ENCODE data around the gene PRCC.
A peak's percentile ranks its signal among the peaks of the same experiment; 100 is the strongest.

The PRCC gene

DNA sequence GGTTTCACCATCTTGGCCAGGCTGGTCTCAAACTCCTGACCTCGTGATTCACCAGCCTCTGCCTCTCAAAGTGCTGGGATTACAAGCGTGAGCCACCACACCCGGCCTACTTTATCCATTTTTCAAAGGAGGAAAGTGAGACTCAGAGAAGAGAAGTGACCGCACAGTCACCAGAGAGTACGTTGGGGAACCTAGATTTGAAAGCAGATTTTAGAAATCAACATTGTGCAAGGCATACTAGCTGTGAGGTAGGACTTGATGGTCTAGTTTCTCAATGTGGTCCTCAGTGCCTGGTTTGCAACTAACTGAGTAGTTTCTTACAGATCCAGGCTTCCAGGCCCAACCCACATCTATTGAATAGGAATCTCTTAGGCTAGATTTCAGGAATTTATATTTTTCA, 1.7 kb upstream of the PRCC start:
- DNase-seq, result no peak

DNA sequence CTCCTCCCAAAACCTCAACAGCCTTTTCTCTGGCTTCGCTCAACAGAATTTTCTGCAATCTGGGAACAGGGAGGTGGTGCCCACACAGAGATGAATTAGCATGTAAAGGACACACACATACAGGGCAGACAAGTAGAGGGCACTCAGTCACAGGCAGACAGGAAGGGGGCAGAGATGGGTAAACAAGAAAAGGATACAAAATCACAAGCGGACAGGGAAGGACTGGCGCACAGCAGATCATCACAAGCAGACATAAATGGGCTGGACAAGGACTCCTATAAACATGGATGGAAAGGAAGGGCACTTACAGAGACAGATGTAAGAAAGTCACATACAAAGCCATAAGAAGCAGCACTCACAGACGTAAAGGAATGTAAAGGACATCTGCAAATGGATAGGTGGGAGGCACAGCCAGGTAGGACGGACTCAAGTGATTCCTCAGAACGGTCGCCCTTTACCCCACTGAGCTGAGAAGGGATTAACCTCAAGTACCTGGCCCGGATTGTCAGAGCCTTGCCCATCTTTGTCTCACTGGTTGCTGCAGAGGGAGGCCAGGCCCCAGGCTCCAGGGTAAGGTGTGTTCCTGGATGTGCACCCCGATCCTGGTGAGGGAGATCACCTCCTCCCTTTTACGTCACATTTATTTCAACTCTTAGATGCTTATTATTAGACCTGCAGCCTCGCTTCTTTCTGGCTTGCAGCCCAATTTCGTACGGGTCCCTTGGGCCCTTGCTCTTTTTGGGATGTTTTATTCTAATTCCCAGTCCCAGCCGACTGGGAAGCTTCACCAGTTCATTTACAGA, 836 bp upstream of the PRCC start:
- DNase-seq, result no peak

DNA sequence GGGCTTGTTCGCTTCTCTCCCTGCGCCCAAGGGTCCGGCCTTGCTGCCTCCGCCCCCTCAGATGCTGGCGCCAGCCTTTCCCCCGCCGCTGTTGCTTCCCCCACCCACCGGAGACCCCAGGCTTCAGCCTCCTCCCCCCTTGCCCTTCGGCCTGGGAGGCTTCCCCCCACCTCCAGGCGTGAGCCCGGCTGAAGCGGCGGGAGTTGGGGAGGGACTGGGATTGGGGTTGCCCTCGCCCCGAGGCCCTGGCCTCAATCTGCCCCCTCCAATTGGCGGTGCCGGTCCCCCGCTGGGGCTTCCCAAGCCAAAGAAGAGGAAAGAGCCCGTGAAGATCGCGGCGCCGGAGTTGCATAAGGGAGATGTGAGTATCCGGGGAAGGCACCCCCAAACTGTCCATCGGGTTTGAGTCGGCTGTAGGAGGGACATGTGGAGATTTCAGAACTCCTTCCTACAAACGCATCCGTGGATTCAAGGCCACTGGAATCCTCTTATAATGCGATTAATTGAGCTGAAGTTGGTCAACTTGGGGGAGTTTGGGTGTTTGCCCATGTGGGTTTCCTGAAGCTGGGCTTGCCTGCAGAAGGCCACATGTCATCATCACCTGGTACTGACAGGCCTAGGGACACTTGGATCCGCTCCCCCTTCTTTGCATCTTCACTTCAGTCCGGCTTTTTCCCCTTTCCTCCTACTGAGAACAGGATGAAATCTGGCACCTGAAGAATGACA, 707 bp downstream of the PRCC start:
- DNase-seq, result no peak

DNA sequence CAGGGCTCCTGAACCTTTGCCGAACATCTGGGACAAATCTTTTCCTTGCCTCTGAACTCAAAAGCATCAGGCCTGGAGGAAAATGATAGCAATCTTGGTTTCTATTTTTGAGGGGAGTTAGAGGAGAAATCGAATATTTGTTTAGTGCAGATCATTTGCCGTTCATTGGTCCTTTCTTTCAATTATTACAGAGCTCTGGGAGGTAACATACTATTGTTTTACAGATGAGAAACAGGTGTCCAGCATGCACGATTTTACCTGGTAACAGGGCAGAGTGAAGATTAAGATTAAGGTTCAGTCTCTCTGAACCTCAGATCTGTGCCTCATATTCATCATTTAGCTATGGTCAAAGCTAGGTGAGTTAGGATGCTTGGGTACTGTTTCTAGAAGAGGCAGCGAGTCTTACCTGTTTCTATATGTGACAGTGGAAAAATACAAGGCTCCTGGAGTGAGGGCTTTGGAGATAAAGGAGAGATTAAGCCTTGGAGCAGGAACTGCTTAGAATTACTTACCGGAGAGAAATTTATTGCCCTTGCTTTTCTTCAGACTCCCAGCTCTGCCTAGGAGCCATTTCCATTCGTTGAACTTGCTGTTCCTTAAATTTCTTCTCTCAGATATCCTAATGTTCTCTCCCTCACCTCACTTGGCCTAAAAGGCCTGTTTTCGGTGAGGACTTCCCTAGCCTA, 1.4 kb downstream of the PRCC start:
- DNase-seq, result no peak

DNA sequence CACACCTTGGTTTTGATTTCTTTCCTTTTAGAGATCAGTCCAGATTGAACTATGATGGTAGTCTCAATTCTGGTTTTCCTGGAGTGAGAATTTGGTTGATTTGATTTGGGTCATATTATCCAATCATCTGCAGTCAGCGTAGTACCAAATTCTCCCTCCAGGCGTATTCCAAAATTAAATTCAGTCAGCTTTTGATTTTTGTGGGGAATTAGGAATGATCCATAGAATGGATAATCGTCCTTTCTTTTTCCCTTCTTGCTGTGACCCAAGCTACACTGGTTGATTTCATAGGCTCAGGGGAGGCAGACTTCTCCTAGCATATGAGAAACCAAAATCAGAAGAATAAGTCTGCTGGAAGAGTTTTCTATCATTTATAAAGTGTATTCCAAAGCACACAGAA, 4.9 kb downstream of the PRCC start:
- DNase-seq, result no peak

DNA sequence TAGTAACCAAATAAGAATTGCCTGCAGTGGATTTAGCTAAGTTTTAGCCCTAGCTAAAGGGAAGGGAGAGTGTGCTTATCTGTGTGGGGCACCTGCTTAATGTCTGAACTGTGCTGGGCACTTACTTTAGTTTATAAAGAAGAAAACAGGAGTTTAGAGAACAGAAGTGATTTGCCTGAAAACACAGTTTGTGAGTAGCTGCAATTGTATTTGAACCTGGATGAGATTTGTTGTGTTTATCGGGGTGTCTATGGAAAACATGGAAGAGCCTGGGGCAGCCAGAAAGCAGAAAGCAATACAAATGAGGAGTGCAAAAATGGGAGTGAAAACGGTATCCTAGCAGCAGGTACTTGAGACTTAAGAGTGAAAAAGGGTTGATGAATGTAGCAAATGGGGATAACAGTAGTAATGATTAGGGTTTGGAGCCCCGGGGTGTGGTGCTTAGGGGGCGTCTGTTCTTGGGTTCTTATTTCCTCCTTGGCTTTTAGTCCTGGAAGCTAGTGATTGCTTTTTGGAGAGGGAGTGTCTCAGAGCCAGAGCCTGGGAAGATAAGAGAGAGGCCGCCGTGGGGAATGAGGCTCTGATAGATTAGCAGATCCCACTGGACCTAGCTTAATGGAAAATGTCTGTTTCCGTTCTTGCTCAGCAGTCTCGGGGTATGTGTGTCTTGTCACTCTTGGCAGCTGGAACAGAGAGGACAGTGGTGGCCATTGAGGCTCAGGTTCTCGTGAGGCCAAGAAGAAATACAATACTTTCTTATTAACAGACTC, 5.6 kb downstream of the PRCC start:
- DNase-seq, result no peak

DNA sequence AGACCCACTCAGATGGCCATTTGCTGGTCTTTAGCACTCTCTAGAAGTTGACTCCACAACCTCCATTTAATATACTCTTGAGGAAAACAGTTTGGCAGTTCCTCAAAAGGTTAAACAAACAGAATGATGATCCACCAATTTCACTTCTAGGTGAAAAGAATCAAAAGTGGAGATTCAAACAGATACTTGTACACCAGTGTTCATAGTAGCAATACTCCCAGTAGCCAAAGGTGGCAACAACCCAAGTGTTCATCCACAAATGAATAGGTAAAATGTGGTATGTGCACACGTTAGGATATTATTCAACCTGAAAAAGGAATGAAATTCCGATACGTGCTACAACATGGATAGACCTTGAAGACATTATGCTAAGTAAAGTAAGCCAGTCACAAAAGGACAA, 6.3 kb downstream of the PRCC start:
- DNase-seq, result no peak

DNA sequence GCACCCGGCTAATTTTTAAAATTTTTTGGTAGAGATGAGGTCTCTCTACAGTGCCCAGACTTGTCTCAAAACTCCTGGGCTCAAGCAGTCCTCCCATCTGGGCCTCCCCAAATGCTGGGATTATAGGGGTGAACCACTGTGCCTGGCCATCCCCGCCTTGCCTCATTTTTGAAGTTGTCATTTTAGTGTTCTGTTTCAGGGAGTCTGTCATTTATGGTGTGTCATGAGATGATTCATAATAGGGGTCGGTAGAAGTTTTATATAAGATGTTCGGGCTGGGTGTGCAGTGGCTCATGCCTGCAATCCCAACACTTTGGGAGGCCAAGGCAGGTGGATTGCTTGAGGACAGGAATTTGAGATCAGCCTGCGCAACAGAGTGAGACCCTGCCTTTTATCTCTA, 8.5 kb downstream of the PRCC start:
- DNase-seq, result no peak

DNA sequence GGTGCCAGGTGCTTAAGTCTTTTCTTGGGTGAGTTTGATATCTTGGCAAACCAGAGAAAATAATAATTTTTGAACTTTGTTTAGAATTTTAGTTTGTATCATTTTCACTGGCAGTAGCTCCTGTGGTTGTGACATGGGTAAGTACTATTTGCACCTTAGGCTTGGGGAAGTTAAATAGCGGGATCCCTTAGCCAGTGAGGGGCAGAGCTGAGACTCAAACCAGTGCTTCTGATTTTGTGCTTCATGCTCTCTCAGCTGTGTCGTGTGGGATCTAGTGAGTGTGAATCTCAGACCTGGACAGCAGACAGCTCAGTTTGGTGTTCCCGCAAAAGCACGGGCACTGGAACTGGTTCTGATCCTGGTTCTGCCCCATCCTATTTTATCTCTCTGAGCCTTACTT, 9.6 kb downstream of the PRCC start:
- no peak for DNase-seq

DNA sequence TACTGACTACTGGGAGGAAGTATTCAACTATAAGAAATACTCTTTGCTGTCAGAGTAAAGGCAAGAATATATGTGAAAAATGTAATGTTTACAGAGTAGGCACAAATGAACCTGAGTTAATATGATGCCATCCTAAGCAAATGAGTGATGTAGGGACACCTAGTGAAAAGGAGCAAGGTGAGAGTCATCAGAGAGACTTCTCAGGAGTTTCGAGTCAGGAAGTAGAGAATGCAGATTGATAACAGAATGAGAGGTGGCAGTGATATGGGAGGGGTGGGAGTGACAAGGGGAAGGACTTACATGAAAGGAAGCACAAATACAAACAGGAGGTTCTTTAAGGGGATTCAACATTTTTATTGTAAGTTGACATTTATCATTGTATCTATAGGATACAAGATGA, 10.2 kb downstream of the PRCC start:
- DNase-seq, result no peak

DNA sequence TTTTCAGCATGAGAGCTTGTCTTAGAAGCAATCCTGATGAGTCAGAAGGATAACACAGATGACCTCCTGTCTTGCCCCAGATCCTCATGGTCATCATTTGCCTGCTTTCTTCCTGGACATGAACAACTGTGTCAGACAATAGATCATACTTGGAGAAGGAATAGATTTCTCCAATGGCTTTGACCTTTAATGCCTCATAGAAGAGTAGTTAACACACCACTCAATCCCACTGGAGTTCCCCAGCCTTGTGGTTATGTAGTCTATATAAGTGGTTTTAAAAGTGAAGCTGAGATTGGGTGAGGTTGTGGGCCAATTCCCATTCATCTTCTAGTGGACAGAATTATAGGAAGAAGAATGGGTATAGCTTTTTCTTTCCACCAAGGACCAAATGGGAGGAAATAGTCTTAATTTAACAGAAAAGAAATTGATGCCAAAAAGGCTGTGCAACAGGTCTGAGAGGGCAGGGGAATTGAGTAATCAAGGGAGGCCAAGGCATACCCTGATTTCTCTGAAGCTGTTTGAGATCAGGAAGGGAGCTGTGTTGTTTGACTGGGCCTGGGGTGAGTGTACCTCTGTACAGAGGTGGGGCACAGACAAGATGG, 14.4 kb downstream of the PRCC start:
- no peak for DNase-seq

DNA sequence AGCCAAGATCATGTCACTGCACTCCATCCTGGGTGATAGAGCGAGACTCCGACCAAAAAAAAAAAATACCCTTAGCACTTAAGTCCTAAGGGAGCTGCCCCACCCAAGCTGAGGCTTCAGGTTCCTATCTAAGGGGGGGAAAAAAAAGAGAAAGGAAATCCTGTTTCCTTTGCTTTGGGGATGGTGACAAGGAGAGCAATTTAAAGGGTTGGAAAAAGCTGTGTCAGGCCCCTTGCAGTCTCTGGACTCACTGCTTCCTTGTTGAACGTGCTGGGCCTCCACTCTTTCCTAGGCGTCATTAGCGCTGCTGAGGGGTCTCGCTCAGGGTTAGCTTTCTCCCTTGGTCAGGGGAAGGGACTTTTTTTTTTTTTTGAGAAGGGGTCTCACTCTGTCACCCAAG, 18.1 kb downstream of the PRCC start:
- no peak for DNase-seq

DNA sequence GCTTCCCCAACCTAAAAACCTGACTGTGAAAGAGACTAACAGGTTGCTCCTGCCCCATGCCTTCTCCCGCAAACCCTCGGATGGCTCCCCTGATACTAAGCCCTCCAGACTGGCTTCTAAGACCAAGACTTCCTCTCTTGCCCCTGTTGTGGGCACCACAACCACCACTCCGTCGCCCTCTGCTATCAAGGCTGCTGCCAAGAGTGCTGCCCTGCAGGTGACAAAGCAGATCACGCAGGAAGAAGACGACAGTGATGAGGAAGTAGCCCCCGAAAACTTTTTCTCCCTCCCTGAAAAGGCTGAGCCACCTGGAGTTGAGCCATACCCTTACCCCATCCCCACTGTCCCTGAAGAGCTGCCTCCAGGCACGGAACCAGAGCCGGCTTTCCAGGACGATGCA, 19.3 kb downstream of the PRCC start:
- no peak for DNase-seq

DNA sequence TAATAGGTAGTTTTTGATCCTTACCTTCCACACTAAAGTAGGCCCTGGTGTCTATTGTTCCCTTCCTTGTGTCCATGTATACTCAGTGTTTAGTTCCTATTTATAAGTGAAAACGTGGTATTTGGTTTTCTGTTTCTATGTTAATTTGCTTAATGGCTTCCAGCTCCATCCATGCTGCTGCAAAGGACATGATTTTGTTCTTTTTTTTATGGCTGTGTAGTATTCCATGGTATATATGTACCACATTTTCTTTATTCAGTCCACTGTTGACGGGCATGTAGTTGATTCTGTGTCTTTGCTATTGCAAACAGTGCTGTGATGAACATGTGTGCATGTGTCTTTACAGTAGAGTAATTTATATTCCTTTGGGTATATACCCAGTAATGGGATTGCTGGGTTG, 20.8 kb downstream of the PRCC start:
- DNase-seq, result no peak

DNA sequence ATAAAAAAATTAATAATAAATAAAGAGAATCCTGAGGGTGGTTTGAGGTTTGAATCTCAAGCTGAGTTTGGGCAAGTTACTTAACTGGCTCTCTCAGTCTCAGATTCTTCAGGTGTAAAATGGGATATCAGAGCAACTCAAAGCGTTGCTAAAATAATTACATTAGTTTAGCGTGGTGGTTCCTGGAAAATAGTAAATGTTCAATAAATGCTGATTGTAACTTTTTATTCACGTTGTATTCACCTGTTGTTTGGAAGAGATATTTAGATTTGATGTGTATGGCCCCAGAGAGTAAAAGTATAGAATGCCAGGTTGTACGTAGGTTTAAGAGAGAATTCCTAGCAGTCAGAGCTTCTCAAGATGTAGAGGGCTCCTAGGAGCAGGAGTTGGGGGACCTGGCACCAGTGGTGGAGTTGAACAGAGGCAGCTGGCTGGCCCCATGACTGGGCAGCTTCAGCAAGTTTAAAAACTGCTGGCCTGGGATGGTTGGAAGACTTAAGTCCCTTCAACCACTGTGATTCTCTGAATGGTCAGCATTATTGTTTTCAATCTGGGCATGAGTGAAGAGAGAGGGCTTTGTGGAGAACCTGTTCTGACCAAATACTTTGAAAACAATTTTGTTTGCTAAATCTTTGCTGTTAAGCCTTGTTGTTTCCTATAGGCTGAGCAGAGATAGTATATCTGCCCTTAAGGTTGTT, 22.4 kb downstream of the PRCC start:
- DNase-seq, result no peak

DNA sequence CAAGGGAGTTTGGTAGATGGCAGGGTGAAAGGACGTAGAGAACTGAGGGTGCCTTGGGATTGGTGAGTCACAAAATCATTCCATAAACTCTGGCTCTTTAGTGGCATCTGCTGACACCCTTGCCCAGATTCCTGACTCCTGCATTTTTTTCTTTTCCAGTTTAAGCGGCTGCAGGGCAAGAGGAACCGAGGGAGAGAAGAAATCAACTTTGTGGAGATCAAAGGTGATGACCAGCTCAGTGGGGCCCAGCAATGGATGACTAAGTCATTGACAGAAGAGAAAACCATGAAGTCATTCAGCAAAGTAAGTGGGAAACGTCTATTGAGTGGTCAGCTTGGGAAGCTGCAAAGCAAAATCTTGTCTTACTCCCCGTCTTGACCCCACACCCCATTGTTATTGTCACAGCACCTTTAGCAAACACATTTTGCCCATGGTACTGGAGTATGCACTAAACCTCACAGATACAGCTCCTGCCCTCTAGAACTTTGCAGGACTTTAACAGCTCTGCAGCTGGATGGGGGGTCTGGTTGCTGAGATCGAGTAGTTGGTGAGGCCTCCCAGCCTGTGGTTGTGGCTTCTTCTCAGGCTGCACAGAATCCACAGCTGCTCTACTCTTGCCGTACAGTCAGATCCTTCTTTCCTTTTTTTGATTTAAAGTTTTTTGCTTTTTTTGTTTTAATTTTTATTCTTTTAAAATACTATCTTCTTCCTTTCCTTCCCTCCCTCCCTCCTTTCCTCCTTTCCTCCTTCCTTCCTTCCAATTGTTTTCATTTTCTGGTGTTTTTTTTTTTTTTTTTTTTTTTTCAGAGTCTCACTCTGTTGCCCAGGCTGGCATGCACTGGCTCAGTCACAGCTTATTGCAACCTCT, 27.4 kb downstream of the PRCC start:
- no peak for DNase-seq

DNA sequence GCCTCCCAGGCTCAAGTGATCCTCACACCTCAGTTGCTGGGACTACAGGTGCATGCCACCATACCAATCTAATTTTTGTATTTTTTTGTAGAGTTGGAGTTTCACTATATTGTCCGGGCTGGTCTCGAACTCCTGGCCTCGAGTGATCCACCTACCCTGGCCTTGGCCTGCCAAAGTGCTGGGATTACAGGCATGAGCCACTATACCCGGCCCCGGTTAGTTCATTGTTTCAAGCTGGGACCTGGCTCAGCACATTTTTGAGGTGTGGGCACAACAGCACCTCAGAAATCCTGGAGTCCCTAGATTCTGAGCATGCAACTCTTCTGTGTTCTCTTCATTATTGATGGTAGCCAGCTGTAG, 28.0 kb downstream of the PRCC start:
- DNase-seq, result no peak

DNA sequence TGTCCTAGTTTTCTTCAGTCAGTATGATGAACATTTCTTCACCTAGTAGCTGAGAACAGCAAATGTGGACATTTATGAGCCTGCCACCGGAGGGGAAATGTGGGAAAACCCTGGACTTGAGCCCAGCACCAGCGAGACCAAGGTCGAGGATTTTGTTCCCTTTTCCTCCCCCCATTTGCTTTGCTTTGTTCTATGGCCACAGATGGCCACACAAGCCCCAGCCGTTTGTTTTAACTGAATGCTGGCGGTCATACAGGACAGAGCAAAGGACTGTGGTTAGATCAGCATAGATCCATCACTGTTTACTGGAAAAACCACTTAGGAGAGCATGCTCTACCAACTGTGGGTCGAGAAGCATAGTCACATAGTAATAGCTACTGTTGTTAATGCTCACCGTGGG, 28.5 kb downstream of the PRCC start:
- no peak for DNase-seq

DNA sequence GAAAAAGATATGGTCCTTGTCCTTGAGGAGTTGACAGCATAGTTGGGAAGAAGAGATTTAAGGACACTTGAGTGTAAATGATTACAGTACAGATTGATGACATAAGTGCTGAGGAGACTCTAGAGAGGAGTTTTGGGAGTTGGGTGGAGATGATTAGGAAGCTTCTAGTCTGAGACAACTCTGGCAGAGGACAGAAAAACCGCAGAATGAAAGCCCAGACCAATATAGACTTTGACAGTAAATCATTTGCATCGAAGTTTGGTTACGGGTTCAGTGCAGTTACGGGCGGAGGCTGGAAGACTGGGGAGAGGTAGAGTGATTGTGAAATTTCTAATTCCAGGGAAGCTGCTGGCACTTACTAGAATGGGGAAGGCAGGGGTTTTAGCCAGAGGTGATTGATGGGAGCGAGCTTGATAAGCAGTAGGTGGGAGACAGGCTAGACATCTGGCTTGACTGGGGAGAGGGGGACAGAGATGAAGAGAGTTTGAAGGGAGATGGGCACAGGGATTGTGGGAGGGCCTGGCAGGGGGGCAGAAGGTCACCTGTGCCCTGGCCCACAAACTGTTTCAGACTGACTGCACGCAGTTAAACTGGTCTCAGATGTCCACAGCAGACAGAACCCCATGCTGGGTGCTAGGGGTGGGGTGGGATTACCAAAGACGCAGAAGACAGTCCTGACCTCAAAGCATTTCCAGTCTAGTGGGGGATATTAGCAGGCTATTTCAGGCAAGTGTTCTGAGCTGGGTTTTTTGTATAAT, 29.2 kb downstream of the PRCC start:
- no peak for DNase-seq

DNA sequence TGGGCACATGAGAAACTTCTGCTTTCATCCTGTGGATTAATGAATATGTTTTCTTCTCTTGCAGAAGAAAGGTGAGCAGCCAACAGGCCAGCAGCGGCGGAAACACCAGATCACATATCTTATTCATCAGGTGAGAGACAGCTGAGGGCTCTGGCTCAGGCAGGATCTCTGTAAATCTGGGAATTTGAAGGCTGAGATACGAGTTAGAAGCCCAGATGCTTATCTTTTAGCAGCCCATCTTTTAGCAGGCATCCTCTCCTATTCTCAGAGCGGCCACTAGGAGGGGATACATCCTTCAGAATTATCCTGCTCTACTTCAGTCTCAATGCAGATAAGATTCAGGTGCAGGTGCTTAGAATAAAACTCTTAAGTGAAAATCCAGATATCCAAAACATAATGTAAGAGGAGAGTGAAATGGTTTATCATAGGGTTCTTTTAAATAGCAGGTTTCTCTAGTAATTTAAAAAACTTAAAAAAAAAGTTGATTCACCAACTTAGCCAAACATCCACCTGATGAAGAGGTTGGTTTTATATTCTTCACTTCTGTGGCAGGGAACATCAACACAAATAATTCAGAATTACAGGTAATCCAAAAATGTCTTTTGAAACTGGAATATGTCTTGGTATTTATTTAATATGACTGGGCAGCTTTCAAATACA, 30.0 kb downstream of the PRCC start:
- peak in 1 of 2 experiments; percentile 36 for DNase-seq

All from NCI-H1930 (cell line).